NCI-H526 treated with DMSO at 0.1 percent for 48 hours (cell line): ENCODE measurements around the gene WDR88.
"Not testable (repeated sequence)": the region's sequence is repeated elsewhere in the genome, so short reads cannot be mapped to it uniquely, and the experiment has no call there.

Source experiments
- DNase-seq: peaks from one replicate; lab custom pipeline; 2025; lab: John Stamatoyannopoulos, UW

WDR88 gene, protein sequence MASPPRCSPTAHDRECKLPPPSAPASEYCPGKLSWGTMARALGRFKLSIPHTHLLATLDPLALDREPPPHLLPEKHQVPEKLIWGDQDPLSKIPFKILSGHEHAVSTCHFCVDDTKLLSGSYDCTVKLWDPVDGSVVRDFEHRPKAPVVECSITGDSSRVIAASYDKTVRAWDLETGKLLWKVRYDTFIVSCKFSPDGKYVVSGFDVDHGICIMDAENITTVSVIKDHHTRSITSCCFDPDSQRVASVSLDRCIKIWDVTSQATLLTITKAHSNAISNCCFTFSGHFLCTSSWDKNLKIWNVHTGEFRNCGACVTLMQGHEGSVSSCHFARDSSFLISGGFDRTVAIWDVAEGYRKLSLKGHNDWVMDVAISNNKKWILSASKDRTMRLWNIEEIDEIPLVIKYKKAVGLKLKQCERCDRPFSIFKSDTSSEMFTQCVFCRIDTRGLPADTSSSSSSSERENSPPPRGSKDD

GRCh38 chr19:33132021-33132420, at the start of gene WDR88:
Gene WDR88, plus strand, starts transcription at chr19:33132114. Its CDS starts 56 bp downstream, at chr19:33132170.
- no peak for DNase-seq

DNA sequence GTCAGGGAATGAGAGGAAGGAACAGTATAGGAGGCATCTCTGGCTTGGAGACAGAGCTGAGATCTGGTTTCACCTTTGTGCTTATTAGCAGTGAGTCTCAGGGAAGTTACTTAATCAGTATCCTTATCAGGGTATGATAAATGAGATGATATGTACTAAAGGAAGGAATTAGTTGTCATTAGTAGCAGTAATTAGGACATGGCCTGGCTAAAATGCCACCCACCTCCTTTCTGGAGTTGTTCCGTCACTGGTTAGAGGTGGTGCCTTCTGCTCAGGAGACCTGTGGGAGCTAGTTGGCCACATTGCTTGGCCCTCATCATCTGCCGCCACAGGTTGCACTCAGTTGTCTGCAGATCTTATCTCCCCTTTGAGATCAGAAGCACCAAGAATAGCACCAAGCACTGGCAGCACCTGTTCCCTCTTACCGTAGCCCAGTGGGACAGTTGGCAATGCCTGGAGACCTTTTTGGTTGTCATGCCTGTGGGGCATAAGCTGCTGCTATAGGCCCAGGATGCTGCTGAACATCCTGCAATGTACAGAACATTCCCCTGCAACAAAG, 46.3 kb upstream of the WDR88 start:
- no peak for DNase-seq

DNA sequence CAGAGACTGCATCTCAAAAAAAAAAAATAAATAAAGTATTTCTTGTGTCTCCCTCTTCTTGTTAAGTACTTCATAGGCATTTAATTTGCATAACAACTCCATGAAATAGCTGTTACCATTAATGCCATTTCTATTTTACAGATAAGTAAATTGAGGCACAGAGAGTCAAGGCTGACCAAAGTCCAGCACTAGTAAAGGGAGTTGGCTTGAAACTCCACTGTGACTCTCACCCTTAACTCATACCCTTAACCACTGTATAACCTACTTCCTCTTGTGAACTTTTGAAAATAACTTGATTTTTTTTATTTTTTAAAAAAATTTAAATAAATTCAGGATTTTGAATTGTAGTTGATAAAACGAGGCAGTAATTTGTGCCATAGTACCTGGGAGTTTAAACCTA, 45.0 kb upstream of the WDR88 start:
- no peak for DNase-seq

DNA sequence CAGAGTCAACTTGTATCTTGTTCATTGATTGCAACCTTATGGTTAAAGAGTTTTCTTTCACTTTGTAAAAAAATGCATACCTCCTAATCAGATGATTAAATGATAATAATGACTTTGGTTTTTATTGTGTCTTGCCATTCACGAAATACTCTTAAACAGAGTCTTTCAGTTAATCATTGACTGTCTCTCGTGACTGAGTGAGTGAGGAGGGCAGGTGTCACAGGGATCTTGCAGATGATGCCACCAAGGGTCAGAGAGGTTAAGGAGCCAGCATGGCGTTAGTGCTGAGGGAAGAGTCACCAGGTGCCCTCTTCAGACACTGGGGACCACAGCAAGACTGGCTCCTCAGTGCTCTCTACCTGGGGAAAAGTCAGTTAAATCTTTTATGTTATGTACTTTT, 42.9 kb upstream of the WDR88 start:
- no peak for DNase-seq

GRCh38 chr19:33090179-33090578, 41.7 kb upstream of the WDR88 start:
- DNase-seq, result no peak

DNA sequence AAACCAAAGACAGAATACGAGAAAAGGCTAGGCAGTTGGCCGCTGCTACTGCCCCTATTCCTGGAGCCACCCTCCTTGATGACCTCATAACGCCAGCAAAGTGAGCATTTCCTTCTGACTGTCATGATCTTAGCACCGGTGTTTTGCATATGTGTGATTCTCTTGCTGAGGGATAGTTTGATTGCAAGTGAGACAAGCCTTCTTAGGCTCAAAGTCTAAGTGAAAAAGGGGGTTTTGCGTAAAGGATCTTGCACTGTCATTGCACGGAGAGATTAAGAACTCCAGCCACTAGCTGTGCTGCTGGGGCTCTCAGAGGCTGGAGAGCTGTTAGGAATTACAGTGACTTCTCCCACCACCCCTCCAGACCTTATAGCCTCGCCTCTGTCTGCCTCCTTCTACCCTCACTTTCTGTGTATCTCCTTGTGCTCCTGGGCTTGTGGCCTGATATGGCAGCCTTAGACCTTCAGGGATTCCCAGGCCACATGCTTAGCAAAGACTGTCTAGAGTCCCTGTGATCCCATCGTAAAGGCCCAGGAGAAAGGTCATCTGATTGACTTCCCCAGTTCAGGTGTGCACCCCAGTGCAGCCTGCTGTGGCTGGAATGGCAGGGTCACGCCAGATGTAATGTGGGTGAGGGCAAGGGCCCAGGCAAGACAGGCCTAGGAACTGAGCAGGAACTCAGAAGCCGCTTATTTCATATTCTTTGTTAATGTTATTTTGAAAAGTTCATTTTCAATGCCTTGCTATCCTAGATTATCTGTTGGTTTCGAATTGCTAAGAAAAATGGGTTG, 38.3 kb upstream of the WDR88 start:
- no peak for DNase-seq

DNA sequence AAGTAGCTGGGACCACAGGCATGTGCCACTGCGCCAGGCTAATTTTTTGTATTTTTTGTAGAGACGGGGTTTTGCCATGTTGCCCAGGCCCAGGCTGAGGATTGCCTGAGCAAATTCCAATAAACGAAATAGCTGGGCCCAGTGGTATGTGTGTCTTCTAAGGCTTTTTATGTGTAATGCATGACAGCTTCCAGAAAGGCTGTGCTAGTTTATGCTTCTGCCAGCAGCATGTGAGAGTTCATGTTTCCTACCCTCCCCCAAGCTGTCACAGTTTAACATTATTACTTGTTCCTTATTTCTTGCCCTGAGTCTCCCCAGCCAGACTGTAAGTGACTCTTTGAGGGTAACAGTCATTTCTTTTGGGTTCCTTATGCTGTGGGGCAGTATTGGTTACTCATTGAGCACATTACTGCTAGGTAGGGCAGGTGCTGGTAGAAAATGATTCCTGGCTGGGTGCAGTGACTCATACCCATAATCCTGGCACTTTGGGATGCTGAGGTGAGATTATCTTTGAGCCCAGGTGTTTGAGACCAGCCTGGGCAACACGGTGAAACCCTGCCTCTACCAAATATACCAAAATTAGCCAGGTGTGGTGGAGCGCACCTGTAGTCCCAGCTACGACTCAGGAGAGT, 37.4 kb upstream of the WDR88 start:
- DNase-seq, result no peak

- no peak for DNase-seq
These were observed 35.9 kb upstream of the WDR88 start for GRCh38 chr19:33096005-33096404.

DNA sequence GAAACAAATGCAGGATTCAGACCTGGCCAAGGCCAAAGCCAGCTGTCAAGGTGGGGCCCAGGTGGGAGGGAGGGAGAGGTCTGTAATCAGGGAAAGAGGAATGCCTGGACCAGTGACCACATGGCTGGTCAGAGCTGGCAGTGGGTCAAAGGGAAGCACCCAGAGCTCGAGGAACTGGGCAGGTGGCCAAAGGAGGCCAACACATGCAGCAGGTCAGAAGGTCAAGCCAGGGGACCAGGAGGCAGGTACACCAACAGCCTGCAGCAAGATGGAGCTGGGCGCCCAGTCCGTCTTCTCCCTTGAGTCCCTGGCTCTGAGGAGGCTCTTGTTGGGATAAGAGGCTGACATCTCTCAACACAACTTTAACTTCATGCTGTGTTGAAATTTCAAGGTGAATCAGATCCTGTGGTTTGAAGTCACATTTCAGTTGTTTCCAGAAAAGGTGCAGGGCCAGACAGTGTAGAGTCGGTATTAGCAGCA, 33.8 kb upstream of the WDR88 start:
- DNase-seq, result no peak

- no peak for DNase-seq
These were observed 30.8 kb upstream of the WDR88 start for GRCh38 chr19:33100894-33101644.

DNA sequence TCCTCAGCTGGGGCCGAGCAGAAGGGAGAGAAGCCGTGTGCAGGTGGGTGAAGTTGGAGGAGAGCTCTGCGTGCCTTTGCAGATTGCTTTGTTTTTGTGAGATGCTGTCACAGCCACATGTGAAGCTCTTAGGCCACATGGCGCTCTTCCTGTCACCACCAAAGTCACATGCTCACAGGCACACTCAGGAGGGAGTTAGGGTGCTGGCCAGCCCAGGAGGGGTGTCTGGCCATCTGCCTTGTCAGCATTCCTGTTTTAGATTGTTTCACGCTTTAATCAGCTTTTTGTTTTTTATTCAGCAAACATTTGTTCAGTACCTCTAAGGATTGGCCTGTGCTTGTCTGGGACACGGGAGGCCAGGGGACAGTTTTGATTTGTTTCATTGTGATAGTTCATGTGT, 29.0 kb upstream of the WDR88 start:
- no peak for DNase-seq

DNA sequence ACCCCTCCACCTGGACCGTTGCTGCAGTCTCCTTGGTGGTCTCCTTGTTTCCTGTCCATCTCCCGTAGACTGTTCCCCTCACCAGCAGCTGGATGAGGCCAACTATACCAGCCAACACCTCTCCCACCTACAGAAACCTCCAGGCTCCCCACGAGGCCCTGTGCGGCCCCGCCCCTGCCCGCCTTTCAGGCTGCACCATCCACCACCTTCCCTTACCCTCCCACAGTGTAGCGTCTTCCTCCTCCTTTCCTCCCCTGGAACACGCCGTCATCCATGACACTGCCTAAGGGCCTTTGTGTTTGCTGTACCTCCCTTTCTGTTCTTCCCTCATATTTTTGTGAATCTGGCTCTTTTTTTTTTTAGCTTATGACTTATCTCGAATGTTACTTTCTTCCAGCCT, 23.8 kb upstream of the WDR88 start:
- no peak for DNase-seq

- DNase-seq, result no peak
These were observed 21.6 kb upstream of the WDR88 start for GRCh38 chr19:33110137-33110910.

DNA sequence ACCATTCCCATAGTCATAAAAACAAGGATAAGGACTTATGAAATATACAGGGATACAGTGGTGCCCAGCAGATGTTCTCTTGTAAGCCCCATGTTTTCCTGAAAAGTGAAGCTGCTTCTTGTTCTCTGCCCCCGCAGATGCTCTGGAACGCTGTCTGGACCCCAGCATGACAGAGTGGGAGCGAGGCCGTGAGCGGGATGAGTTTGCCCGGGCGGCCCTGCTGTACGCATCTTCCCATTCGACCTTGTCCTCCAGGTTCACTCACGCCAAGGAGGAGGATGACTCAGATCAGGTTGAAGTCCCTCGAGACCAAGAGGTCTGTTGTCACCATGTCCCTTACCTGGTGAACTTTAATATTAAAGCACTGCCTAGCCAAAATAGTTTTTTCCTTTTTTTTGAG, 20.3 kb upstream of the WDR88 start:
- no peak for DNase-seq

- no peak for DNase-seq
These were observed 17.6 kb upstream of the WDR88 start for GRCh38 chr19:33114312-33114711.

- no peak for DNase-seq
These were observed 14.4 kb upstream of the WDR88 start for GRCh38 chr19:33117501-33117900.

GRCh38 chr19:33118643-33119042, 13.3 kb upstream of the WDR88 start:
- DNase-seq, result no peak

DNA sequence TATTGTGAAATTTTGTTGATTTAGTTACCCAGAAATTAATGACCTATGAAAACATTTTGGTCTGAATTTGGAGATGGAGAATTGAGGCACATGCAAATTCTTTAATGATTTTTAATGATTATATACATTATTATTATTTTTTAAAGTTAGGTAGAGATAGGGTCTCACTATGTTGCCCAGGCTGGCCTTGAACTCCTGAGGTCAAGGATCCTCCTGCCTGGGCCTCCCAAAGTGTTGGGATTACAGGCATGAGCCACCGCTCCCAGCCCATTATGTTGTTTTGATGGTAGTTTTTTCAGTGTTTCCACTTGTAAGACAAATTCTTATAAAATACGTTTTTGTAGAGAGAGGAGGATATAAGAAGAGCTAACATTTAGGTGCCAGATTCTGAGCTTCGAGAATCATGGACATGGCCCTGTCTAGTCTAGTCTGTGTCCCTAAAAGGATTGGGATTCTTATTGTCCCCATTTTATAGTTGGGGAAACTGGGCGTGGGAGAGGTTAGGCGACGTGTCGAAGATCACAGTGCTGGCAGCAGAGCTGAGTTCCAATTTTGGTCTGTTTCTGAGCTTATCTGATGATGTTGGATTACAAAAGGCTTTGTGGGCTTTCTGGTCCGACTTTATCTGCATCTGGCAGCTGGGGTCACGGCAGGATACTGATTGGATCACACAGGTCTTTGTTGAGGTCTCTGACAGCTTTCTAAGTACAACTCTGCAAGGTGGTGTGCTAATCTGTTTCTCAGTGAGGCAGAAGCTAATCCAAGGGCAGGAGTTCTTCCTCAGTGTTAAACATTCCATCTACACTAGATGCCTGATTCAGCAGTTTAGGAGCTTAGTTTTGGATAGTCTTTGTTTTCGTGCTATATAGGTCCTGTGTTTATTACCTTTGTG, 7.5 kb upstream of the WDR88 start:
- no peak for DNase-seq

DNA sequence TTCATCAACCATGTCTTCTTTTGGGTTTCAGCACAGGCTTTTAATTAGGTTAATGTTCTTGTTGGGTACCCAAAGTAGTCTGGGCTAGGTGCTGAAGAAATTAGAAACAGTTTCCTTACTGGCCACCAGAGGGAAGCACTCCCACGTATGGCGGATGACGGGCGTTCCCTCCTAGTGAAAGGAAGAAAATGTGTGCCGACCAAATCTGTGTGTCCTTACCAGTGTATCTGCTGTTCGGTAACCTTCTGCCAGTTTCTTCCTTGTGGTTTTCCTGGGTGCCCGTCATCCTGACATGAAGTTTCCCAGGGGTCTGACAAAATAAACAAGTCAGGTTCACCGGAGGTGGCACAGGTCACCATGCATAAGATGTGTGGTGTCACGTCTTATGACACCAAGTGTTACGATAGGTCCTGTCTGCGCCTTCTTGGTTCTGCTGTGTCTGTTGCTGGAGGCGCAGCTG, 6.0 kb upstream of the WDR88 start:
- DNase-seq, result peak; percentile 48

- DNase-seq, result not testable (repeated sequence)
These were observed 5.2 kb upstream of the WDR88 start for GRCh38 chr19:33126712-33127111.
